Vagina (tissue), 2 donors: ENCODE data around the gene NPW.

Source experiments
- CTCF ChIP-seq, 3 experiments: fragments of 450-650 bp in 2 of 3; fragments of 200-600 bp in 1 of 3; sonication (generic) in 1 of 3; IDR thresholded peaks; one replicate each; pipeline ENCODE4 v1.5.1; 2017 to 2019; ENCODE audit warnings: antibody characterized with exemption in 3 of 3, mild to moderate bottlenecking in 2 of 3, moderate library complexity in 2 of 3
- POLR2A ChIP-seq, 2 donors: fragments of 450-650 bp; IDR thresholded peaks; one replicate each; pipeline ENCODE4 v1.6.1; 2017; ENCODE audit warnings: antibody characterized with exemption in 2 of 2, mild to moderate bottlenecking in 2 of 2, moderate library complexity in 2 of 2

GRCh38 chr16:2007081-2007836 lies 12.3 kb upstream of the NPW start:
- no peak for TF ChIP-seq POLR2A (IDR thresholded peaks at IDR 0.05)
- TF ChIP-seq CTCF (IDR thresholded peaks at IDR 0.05): no peak
